HepG2 (cell line): ENCODE results near the gene ZNF433. TPM values are rescaled to one million over a fixed set of nuclear protein-coding genes. Genes with fewer than 3 reads are reported as not detected.

Experiments
- ELF1 ChIP-seq: sonication (generic); formaldehyde crosslinking; IDR thresholded peaks from 2 replicates; pipeline ENCODE4 v1.4.0; 2020; ENCODE audit warnings: missing genetic modification reagents
- FOXM1 ChIP-seq: sonication (generic); formaldehyde crosslinking; IDR thresholded peaks from 2 replicates; pipeline ENCODE4 v1.5.0; 2020; ENCODE audit warnings: missing genetic modification reagents
- HMGA1 ChIP-seq: sonication (generic); formaldehyde crosslinking; conservative IDR thresholded peaks from 2 replicates; pipeline ENCODE4 v1.4.0; 2020; ENCODE audit warnings: missing genetic modification reagents
- KDM2A ChIP-seq: sonication (generic); formaldehyde crosslinking; IDR thresholded peaks from 2 replicates; pipeline ENCODE4 v1.4.0; 2020; ENCODE audit warnings: low read depth, missing genetic modification reagents, borderline replicate concordance
- PHB2 ChIP-seq: fragments of 450-650 bp; IDR thresholded peaks from 2 replicates; pipeline ENCODE4 v1.6.1; 2018; ENCODE audit not compliant: partially characterized antibody
- PHF21A ChIP-seq: sonication (generic); formaldehyde crosslinking; IDR thresholded peaks from 2 replicates; pipeline ENCODE4 v1.5.0; 2020; ENCODE audit warnings: mild to moderate bottlenecking, missing genetic modification reagents
- SALL2 ChIP-seq: sonication (generic); formaldehyde crosslinking; IDR thresholded peaks from 2 replicates; pipeline ENCODE4 v1.8.1; 2023; ENCODE audit warnings: mild to moderate bottlenecking, missing genetic modification reagents, inconsistent platforms
- ZEB1 ChIP-seq: IDR thresholded peaks from 2 replicates; pipeline ENCODE4 v1.6.1; 2012; ENCODE audit warnings: mild to moderate bottlenecking, low read depth, inconsistent platforms; ENCODE audit not compliant: insufficient replicate concordance
- ZNF256 ChIP-seq: sonication (generic); formaldehyde crosslinking; conservative IDR thresholded peaks from 2 replicates; pipeline ENCODE4 v1.4.0; 2020; ENCODE audit warnings: missing genetic modification reagents
- ZNF354B ChIP-seq: sonication (generic); formaldehyde crosslinking; IDR thresholded peaks from 2 replicates; pipeline ENCODE4 v1.8.0; 2022; ENCODE audit warnings: mild to moderate bottlenecking, missing genetic modification reagents
- ZNF572 ChIP-seq: sonication (generic); formaldehyde crosslinking; IDR thresholded peaks from 2 replicates; pipeline ENCODE4 v1.5.1; 2020; ENCODE audit warnings: mild to moderate bottlenecking, missing genetic modification reagents
- ZNF619 ChIP-seq: sonication (generic); formaldehyde crosslinking; IDR thresholded peaks from 2 replicates; pipeline ENCODE4 v1.4.0; 2020; ENCODE audit warnings: mild to moderate bottlenecking, missing genetic modification reagents
- ZNF790 ChIP-seq: sonication (generic); formaldehyde crosslinking; IDR thresholded peaks from 2 replicates; pipeline ENCODE4 v1.8.0; 2022; ENCODE audit warnings: missing genetic modification reagents, mild to moderate bottlenecking, borderline replicate concordance
- ZSCAN12 ChIP-seq: sonication (generic); formaldehyde crosslinking; IDR thresholded peaks from 2 replicates; pipeline ENCODE4 v1.9.0; 2021; ENCODE audit warnings: mild to moderate bottlenecking, missing genetic modification reagents
- polyA plus RNA-seq, 8 experiments: library from polyadenylated mRNA; depleted of rRNA in 3 of 8; stranded (reverse) in 7 of 8; unstranded in 1 of 8; fragments of >200 nt; fragmentation: Illumina TruSeq in 4 of 8; extraction: Trizol in 4 of 8; gene quantifications; 2 replicates each; pipeline versions ENCODE4 v1.2.1 to v1.2.3, GENCODE V29; 2011 to 2016; ENCODE audit warnings: low read depth in 4 of 8, missing spikeins in 1 of 8, mixed read lengths in 1 of 8; ENCODE audit not compliant: insufficient read depth in 1 of 8
- total RNA-seq, 5 experiments: library from RNA; depleted of rRNA; stranded (reverse); fragments of >200 nt; fragmentation: Illumina TruSeq; extraction: Trizol; gene quantifications; 2 replicates each; pipeline ENCODE4 v1.2.3, GENCODE V29; 2016; ENCODE audit warnings: low read depth in 1 of 5
- TF ChIP-seq, protein P1 (sequence below): sonication (generic); formaldehyde crosslinking; IDR thresholded peaks from 2 replicates; pipeline ENCODE4 v1.5.0; 2020; ENCODE audit warnings: missing genetic modification reagents
- TF ChIP-seq, protein P2 (sequence below): sonication (generic); formaldehyde crosslinking; IDR thresholded peaks from 2 replicates; pipeline ENCODE4 v1.8.1; 2022; ENCODE audit warnings: mild to moderate bottlenecking, missing genetic modification reagents
- TF ChIP-seq, protein P3 (sequence below): sonication (generic); formaldehyde crosslinking; IDR thresholded peaks from 2 replicates; pipeline ENCODE4 v1.9.0; 2022; ENCODE audit warnings: low read depth, missing genetic modification reagents
- TF ChIP-seq, protein P4 (sequence below), 2 experiments: sonication (generic) in 1 of 2; formaldehyde crosslinking in 1 of 2; IDR thresholded peaks; 2 replicates each; pipeline versions ENCODE4 v1.4.0 to v1.6.1; 2016 to 2020; ENCODE audit warnings: borderline replicate concordance in 1 of 2, low read depth in 1 of 2, mild to moderate bottlenecking in 1 of 2, missing genetic modification reagents in 1 of 2
- TF ChIP-seq, protein P5 (sequence below): sonication (generic); formaldehyde crosslinking; IDR thresholded peaks from 2 replicates; pipeline ENCODE4 v1.8.1; 2023; ENCODE audit warnings: missing genetic modification reagents, inconsistent platforms, borderline replicate concordance

Gene ZNF433
- total and polyA plus RNA-seq, 2 of the 13 experiments (the other 11 are each of a cell fraction or from before 2014, with no cell fraction given), result 1.8 to 4.9 TPM

DNA sequence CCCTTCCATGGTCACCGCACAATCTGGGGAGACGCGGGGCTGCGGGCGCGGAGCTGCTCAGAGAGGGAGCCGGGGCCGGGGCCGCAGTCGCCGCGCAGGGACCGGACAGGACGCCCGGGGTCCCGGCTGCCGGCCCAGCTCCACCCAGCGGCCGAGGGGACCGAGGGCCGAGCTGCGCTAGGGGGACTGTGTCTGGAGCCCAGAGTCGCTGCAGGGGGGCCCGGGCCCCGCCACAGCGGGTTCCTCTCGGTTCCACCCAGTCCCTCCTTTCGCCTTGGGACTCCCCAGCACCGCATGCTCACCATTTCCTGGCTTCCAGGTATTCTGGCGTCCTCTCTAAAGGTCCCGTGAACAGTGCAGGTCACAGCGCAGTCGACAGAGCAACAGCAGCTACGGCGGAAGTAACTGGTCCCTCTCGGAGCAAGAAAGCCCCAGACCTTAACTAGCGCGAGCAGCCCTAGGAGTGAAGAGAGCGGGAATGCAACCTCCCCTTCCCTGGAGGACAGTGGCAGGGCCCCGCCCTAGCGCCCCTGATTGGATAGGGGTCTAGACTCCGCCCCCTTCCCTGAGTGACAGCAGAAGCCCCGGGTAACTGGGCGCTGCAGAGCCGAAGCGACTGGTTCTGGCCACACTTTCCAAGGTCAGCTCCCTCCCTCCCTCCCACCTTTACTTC, 17.2 kb upstream of the ZNF433 start, which contains the start of gene ZNF878 (continued):
- no peak for TF ChIP-seq HMGA1 (CRISPR knock-in tag)
- TF ChIP-seq ZNF572 (CRISPR knock-in tag), result no peak
- TF ChIP-seq FOXM1, result no peak
- TF ChIP-seq ZNF619 (CRISPR knock-in tag), result peak; percentile 83
- TF ChIP-seq, protein P1, sequence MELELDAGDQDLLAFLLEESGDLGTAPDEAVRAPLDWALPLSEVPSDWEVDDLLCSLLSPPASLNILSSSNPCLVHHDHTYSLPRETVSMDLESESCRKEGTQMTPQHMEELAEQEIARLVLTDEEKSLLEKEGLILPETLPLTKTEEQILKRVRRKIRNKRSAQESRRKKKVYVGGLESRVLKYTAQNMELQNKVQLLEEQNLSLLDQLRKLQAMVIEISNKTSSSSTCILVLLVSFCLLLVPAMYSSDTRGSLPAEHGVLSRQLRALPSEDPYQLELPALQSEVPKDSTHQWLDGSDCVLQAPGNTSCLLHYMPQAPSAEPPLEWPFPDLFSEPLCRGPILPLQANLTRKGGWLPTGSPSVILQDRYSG (CRISPR knock-in tag), result peak; percentile 83; the same call in 1 of the 2 replicates
- peak; percentile 69; the same call in 1 of the 2 replicates for TF ChIP-seq ZNF790 (CRISPR knock-in tag)
- no peak for TF ChIP-seq ZNF354B
- TF ChIP-seq, protein P2, sequence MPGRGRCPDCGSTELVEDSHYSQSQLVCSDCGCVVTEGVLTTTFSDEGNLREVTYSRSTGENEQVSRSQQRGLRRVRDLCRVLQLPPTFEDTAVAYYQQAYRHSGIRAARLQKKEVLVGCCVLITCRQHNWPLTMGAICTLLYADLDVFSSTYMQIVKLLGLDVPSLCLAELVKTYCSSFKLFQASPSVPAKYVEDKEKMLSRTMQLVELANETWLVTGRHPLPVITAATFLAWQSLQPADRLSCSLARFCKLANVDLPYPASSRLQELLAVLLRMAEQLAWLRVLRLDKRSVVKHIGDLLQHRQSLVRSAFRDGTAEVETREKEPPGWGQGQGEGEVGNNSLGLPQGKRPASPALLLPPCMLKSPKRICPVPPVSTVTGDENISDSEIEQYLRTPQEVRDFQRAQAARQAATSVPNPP, result no peak
- TF ChIP-seq PHF21A (CRISPR knock-in tag), result peak; percentile 88
- peak; percentile 34; the same call in 1 of the 2 replicates for TF ChIP-seq SALL2 (CRISPR knock-in tag)
- peak; percentile 83 for TF ChIP-seq KDM2A
- no peak for TF ChIP-seq PHB2
- TF ChIP-seq, protein P3, sequence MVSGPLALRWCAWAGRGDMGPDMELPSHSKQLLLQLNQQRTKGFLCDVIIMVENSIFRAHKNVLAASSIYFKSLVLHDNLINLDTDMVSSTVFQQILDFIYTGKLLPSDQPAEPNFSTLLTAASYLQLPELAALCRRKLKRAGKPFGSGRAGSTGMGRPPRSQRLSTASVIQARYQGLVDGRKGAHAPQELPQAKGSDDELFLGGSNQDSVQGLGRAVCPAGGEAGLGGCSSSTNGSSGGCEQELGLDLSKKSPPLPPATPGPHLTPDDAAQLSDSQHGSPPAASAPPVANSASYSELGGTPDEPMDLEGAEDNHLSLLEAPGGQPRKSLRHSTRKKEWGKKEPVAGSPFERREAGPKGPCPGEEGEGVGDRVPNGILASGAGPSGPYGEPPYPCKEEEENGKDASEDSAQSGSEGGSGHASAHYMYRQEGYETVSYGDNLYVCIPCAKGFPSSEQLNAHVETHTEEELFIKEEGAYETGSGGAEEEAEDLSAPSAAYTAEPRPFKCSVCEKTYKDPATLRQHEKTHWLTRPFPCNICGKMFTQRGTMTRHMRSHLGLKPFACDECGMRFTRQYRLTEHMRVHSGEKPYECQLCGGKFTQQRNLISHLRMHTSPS (CRISPR knock-in tag), result no peak
- TF ChIP-seq ZSCAN12 (CRISPR knock-in tag), result no peak; the same call in 1 of the 2 replicates
- TF ChIP-seq, protein P4, sequence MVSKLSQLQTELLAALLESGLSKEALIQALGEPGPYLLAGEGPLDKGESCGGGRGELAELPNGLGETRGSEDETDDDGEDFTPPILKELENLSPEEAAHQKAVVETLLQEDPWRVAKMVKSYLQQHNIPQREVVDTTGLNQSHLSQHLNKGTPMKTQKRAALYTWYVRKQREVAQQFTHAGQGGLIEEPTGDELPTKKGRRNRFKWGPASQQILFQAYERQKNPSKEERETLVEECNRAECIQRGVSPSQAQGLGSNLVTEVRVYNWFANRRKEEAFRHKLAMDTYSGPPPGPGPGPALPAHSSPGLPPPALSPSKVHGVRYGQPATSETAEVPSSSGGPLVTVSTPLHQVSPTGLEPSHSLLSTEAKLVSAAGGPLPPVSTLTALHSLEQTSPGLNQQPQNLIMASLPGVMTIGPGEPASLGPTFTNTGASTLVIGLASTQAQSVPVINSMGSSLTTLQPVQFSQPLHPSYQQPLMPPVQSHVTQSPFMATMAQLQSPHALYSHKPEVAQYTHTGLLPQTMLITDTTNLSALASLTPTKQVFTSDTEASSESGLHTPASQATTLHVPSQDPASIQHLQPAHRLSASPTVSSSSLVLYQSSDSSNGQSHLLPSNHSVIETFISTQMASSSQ (IDR thresholded peaks at IDR 0.05; ENCODE audit: low read depth), result no peak
- TF ChIP-seq, protein P4 (CRISPR knock-in tag; IDR thresholded peaks at IDR 0.05; ENCODE audit: borderline replicate concordance), result peak; percentile 57; the same call in 1 of the 2 replicates
- TF ChIP-seq, protein P5, sequence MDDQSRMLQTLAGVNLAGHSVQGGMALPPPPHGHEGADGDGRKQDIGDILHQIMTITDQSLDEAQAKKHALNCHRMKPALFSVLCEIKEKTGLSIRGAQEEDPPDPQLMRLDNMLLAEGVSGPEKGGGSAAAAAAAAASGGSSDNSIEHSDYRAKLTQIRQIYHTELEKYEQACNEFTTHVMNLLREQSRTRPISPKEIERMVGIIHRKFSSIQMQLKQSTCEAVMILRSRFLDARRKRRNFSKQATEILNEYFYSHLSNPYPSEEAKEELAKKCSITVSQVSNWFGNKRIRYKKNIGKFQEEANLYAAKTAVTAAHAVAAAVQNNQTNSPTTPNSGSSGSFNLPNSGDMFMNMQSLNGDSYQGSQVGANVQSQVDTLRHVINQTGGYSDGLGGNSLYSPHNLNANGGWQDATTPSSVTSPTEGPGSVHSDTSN, result 0 out of 2 replicates have a peak, but pooled peaks have one; percentile 6
- no peak for TF ChIP-seq ZNF256
- TF ChIP-seq ZEB1, result peak; percentile 62
- TF ChIP-seq ELF1 (CRISPR knock-in tag), result peak; percentile 68
